Neural progenitor cell (in vitro differentiated cells): Measurements from ENCODE around the gene PRAMEF5. TPM values are rescaled to one million over a fixed set of nuclear protein-coding genes. Genes with fewer than 3 reads are reported as not detected.
"Not testable (repeated sequence)": the region's sequence is repeated elsewhere in the genome, so short reads cannot be mapped to it uniquely, and the experiment has no call there.

Source experiments
- DNase-seq: peaks from one replicate; pipeline ENCODE4 v3.0.0-alpha.2; 2016; ENCODE audit warnings: low spot score
- H2AFZ ChIP-seq: fragments of 200-600 bp; sonication (generic); replicated peaks from 2 replicates; pipeline ENCODE4 v1.6.1; 2016; ENCODE audit warnings: antibody characterized with exemption
- H3F3A ChIP-seq: fragments of 200-600 bp; sonication (generic); 2 replicates; pipeline ENCODE4 v1.6.1; 2016; ENCODE audit warnings: antibody characterized with exemption, low read depth
- H3K27ac ChIP-seq: fragments of 200-600 bp; sonication (generic); 2 replicates; pipeline ENCODE4 v1.5.1; 2016; ENCODE audit warnings: mild to moderate bottlenecking
- H3K27me3 ChIP-seq: fragments of 200-600 bp; sonication (generic); 2 replicates; pipeline ENCODE4 v1.6.1; 2016; ENCODE audit warnings: mild to moderate bottlenecking, moderate library complexity
- H3K36me3 ChIP-seq: fragments of 200-600 bp; sonication (generic); 2 replicates; pipeline ENCODE4 v1.5.1; 2016
- H3K4me1 ChIP-seq: fragments of 200-600 bp; sonication (generic); 2 replicates; pipeline ENCODE4 v1.6.1; 2016; ENCODE audit warnings: mixed run types
- H3K4me2 ChIP-seq: fragments of 200-600 bp; sonication (generic); 2 replicates; pipeline ENCODE4 v1.6.1; 2016
- H3K4me3 ChIP-seq: fragments of 200-600 bp; sonication (generic); 2 replicates; pipeline ENCODE4 v1.5.1; 2016
- H3K79me2 ChIP-seq: fragments of 200-600 bp; sonication (generic); 2 replicates; pipeline ENCODE4 v1.6.1; 2016; ENCODE audit warnings: low read depth
- H3K9ac ChIP-seq: fragments of 200-600 bp; sonication (generic); 2 replicates; pipeline ENCODE4 v1.6.1; 2016
- H3K9me3 ChIP-seq: fragments of 200-600 bp; sonication (generic); 2 replicates; pipeline ENCODE4 v1.5.1; 2016; ENCODE audit warnings: low read depth
- H4K20me1 ChIP-seq: fragments of 200-600 bp; sonication (generic); 2 replicates; pipeline ENCODE4 v1.6.1; 2016; ENCODE audit warnings: low read depth
- H3K27ac Mint-ChIP-seq: 3 replicates; pipeline ENCODE4 v1.8.0; 2021; ENCODE audit warnings: mixed read lengths
- H3K27me3 Mint-ChIP-seq: 2 replicates; pipeline ENCODE4 v1.8.0; 2022; ENCODE audit warnings: low read depth, mild to moderate bottlenecking, inconsistent platforms, moderate library complexity, mixed read lengths; ENCODE audit not compliant: insufficient read depth
- H3K36me3 Mint-ChIP-seq: 3 replicates; pipeline ENCODE4 v1.8.0; 2021; ENCODE audit warnings: mixed read lengths
- H3K4me1 Mint-ChIP-seq: 3 replicates; pipeline ENCODE4 v1.8.0; 2021; ENCODE audit warnings: mixed read lengths
- H3K4me3 Mint-ChIP-seq: 3 replicates; pipeline ENCODE4 v1.8.0; 2021; ENCODE audit warnings: mild to moderate bottlenecking, moderate library complexity, mixed read lengths
- H3K9me3 Mint-ChIP-seq: 3 replicates; pipeline ENCODE4 v1.8.0; 2020; ENCODE audit warnings: mixed read lengths
- total RNA-seq: library from RNA; depleted of rRNA; stranded (reverse); fragments of >200 nt; gene quantifications from 2 replicates; pipeline ENCODE4 v1.2.3, GENCODE V29; 2015; ENCODE audit warnings: low replicate concordance

PRAMEF5 gene
- total RNA-seq, 1 donor from 2014 or later, result not detected

DNA sequence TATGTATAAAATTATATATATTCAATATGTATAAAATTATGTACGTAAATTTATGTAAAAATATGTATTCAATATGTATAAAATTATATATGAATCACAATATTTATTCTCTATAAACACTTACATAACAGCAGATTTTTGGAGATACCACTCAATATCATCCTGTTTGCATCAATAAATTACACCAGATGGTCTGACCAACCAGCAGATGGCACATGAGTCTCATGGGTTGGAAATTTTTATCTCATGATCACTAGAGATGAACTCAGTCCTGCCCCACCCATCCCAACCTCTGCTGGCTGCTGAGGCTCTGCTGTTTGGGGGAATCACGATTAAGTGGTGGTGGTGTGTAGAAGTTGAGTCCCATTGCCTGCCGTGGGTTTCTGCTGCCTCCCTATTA lies 25.6 kb downstream of the PRAMEF5 start:
- H4K20me1 ChIP-seq, H3K27me3 ChIP-seq, H3K79me2 ChIP-seq, H3K36me3 ChIP-seq, H3K9ac ChIP-seq, H3K27ac ChIP-seq, H3F3A ChIP-seq, H3K9me3 Mint-ChIP-seq, H3K4me3 ChIP-seq, H3K36me3 Mint-ChIP-seq, DNase-seq, H3K27ac Mint-ChIP-seq, H3K4me2 ChIP-seq, H2AFZ ChIP-seq, H3K4me3 Mint-ChIP-seq, H3K27me3 Mint-ChIP-seq, H3K4me1 Mint-ChIP-seq, H3K4me1 ChIP-seq, H3K9me3 ChIP-seq: not testable (repeated sequence)

DNA sequence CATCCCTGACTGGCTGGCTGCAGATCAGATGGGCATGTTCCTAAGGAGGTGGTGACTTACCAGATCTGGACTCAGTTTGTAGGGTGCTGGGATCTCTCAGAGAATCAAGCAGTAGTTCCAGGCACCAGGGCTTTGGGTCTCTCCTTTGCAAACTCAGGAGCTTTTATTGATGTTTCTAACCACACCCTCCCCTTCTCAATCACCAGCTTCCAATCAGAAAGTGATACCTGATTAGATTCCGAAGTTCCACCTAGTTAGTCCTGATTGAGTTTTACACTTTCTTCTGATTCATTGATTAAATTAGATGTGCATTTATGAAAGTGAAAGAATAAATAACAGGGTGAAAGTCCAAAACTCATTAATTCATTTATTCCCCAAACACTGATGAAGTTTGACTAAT lies 31.0 kb downstream of the PRAMEF5 start, which contains the start of gene PRAMEF8:
Gene PRAMEF8, minus strand, starts transcription at position 101 of the 400 bp plus-strand sequence. CDS start 1,046 bp downstream, outside the sequence.
- H3K4me3 Mint-ChIP-seq, H3K4me3 ChIP-seq, H3K4me1 Mint-ChIP-seq, H3K9ac ChIP-seq, H3K36me3 Mint-ChIP-seq, H3K9me3 ChIP-seq, H3K27me3 Mint-ChIP-seq, H3K9me3 Mint-ChIP-seq, H2AFZ ChIP-seq, H3K4me1 ChIP-seq, DNase-seq, H3K4me2 ChIP-seq, H4K20me1 ChIP-seq, H3K27ac Mint-ChIP-seq, H3K27ac ChIP-seq, H3K27me3 ChIP-seq, H3F3A ChIP-seq, H3K79me2 ChIP-seq, H3K36me3 ChIP-seq: not testable (repeated sequence)

- H3K4me2 ChIP-seq, H3K9me3 Mint-ChIP-seq, H3K9ac ChIP-seq, H3K4me3 Mint-ChIP-seq, H3F3A ChIP-seq, H2AFZ ChIP-seq, H3K27me3 ChIP-seq, H3K9me3 ChIP-seq, H3K4me1 Mint-ChIP-seq, DNase-seq, H3K4me3 ChIP-seq, H3K27me3 Mint-ChIP-seq, H3K79me2 ChIP-seq, H3K36me3 ChIP-seq, H3K27ac Mint-ChIP-seq, H3K36me3 Mint-ChIP-seq, H4K20me1 ChIP-seq, H3K4me1 ChIP-seq, H3K27ac ChIP-seq: not testable (repeated sequence)
Measured at GRCh38 chr1:13289030-13289429, 35.0 kb downstream of the PRAMEF5 start.

GRCh38 chr1:13297216-13297931 lies 43.4 kb downstream of the PRAMEF5 start:
- DNase-seq, H3K4me1 ChIP-seq, H3K27ac Mint-ChIP-seq, H3K27ac ChIP-seq, H3K9me3 ChIP-seq, H3K27me3 Mint-ChIP-seq, H3K36me3 ChIP-seq, H3K4me1 Mint-ChIP-seq, H3K27me3 ChIP-seq, H3K4me2 ChIP-seq, H4K20me1 ChIP-seq, H3K9me3 Mint-ChIP-seq, H3K36me3 Mint-ChIP-seq, H3K79me2 ChIP-seq, H3F3A ChIP-seq, H3K4me3 Mint-ChIP-seq, H3K9ac ChIP-seq, H3K4me3 ChIP-seq, H2AFZ ChIP-seq: not testable (repeated sequence)

GRCh38 chr1:13298699-13299098 lies 44.7 kb downstream of the PRAMEF5 start:
- not testable (repeated sequence) for H3K4me3 Mint-ChIP-seq, H3K9me3 ChIP-seq, H3K9ac ChIP-seq, H3K27ac ChIP-seq, H3K4me3 ChIP-seq, H3K27me3 Mint-ChIP-seq, H3K4me1 ChIP-seq, H4K20me1 ChIP-seq, H3K36me3 Mint-ChIP-seq, H2AFZ ChIP-seq, H3K27ac Mint-ChIP-seq, H3K27me3 ChIP-seq, H3F3A ChIP-seq, H3K4me1 Mint-ChIP-seq, H3K79me2 ChIP-seq, H3K9me3 Mint-ChIP-seq, DNase-seq, H3K4me2 ChIP-seq, H3K36me3 ChIP-seq

DNA sequence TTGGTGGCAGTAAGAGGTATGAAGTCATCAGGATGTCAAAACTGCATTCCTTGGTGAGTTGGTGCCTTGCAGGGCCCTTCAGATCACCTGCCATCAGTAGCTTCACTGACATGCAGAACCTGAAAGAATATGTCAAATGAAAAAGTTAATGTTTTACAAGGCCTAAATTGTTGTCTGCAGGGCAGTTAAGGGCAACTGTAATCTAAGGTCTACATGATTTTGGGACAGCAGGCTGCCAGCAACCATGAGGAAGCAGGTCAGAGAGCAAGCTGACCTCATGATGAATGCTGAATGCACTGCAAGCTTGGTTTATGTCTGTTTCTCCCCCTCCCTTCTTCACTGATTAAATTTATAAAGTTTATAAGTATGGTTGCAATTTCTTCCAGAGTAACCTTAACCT lies 48.2 kb downstream of the PRAMEF5 start:
- H3K79me2 ChIP-seq, H3K9me3 ChIP-seq, H3K27me3 Mint-ChIP-seq, H3K36me3 ChIP-seq, H3K36me3 Mint-ChIP-seq, H3F3A ChIP-seq, H3K4me1 ChIP-seq, H3K9ac ChIP-seq, H4K20me1 ChIP-seq, H3K4me3 ChIP-seq, H3K27me3 ChIP-seq, H3K4me1 Mint-ChIP-seq, H2AFZ ChIP-seq, H3K4me2 ChIP-seq, H3K9me3 Mint-ChIP-seq, DNase-seq, H3K27ac Mint-ChIP-seq, H3K27ac ChIP-seq, H3K4me3 Mint-ChIP-seq: not testable (repeated sequence)

- H3K9ac ChIP-seq, H3K27ac ChIP-seq, H3K27ac Mint-ChIP-seq, H3K4me1 Mint-ChIP-seq, H3K36me3 ChIP-seq, H3K4me3 Mint-ChIP-seq, H3K9me3 ChIP-seq, H3K4me3 ChIP-seq, H2AFZ ChIP-seq, H3K36me3 Mint-ChIP-seq, DNase-seq, H3K27me3 Mint-ChIP-seq, H3K79me2 ChIP-seq, H3K27me3 ChIP-seq, H4K20me1 ChIP-seq, H3F3A ChIP-seq, H3K9me3 Mint-ChIP-seq, H3K4me2 ChIP-seq, H3K4me1 ChIP-seq: not testable (repeated sequence)
Measured at GRCh38 chr1:13303239-13303638, 49.2 kb downstream of the PRAMEF5 start, which contains the start of gene PRAMEF33. TSS of gene PRAMEF33 (plus strand) at chr1:13303539. CDS start at chr1:13305955, 2,416 bp downstream.
